GM12878 (cell line): Measurements from ENCODE around the gene C4orf36.

ENCODE experiments used
- BRCA1 ChIP-seq: IDR thresholded peaks from 2 replicates; pipeline ENCODE4 v1.6.1; 2011; ENCODE audit warnings: low read depth, low read length, improper control_type of control experiment
- E2F8 ChIP-seq: fragments of 450-650 bp; IDR thresholded peaks from 2 replicates; pipeline ENCODE4 v1.6.1; 2018; ENCODE audit warnings: mild to moderate bottlenecking, low read depth, moderate library complexity; ENCODE audit not compliant: partially characterized antibody
- POLR2A ChIP-seq: IDR thresholded peaks from 2 replicates; pipeline ENCODE4 v1.6.1; 2011; ENCODE audit warnings: low read depth, mild to moderate bottlenecking, low read length
- TF ChIP-seq, protein P1 (sequence below), 3 experiments: IDR thresholded peaks in 2 of 3; conservative IDR thresholded peaks in 1 of 3; 2 replicates each; pipeline ENCODE4 v1.5.1; 2011; ENCODE audit warnings: low read depth in 3 of 3, low read length in 3 of 3, mild to moderate bottlenecking in 3 of 3, control low read depth in 2 of 3, moderate library complexity in 2 of 3, inconsistent platforms in 1 of 3, mixed read lengths in 1 of 3; ENCODE audit not compliant: control insufficient read depth in 2 of 3, insufficient read depth in 1 of 3; ENCODE audit errors: extremely low read depth in 1 of 3
- TF ChIP-seq, protein P2 (sequence below): IDR thresholded peaks from 2 replicates; pipeline ENCODE4 v1.6.1; 2011; ENCODE audit warnings: borderline replicate concordance, low read depth, mild to moderate bottlenecking, moderate library complexity, mixed read lengths, low read length; ENCODE audit not compliant: insufficient read depth; ENCODE audit errors: extremely low read length

- TF ChIP-seq POLR2A: no peak
- TF ChIP-seq, protein P1, sequence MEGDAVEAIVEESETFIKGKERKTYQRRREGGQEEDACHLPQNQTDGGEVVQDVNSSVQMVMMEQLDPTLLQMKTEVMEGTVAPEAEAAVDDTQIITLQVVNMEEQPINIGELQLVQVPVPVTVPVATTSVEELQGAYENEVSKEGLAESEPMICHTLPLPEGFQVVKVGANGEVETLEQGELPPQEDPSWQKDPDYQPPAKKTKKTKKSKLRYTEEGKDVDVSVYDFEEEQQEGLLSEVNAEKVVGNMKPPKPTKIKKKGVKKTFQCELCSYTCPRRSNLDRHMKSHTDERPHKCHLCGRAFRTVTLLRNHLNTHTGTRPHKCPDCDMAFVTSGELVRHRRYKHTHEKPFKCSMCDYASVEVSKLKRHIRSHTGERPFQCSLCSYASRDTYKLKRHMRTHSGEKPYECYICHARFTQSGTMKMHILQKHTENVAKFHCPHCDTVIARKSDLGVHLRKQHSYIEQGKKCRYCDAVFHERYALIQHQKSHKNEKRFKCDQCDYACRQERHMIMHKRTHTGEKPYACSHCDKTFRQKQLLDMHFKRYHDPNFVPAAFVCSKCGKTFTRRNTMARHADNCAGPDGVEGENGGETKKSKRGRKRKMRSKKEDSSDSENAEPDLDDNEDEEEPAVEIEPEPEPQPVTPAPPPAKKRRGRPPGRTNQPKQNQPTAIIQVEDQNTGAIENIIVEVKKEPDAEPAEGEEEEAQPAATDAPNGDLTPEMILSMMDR (IDR thresholded peaks at IDR 0.05 in 2 of 3, conservative IDR thresholded peaks at IDR 0.05 in 1 of 3; ENCODE audit: control insufficient read depth in 2 of 3, extremely low read depth in 1 of 3, insufficient read depth in 1 of 3, low read depth in 3 of 3, low read length in 3 of 3): no peak
- TF ChIP-seq, protein P2, sequence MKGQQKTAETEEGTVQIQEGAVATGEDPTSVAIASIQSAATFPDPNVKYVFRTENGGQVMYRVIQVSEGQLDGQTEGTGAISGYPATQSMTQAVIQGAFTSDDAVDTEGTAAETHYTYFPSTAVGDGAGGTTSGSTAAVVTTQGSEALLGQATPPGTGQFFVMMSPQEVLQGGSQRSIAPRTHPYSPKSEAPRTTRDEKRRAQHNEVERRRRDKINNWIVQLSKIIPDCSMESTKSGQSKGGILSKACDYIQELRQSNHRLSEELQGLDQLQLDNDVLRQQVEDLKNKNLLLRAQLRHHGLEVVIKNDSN: no peak
- no peak for TF ChIP-seq BRCA1
- TF ChIP-seq E2F8: no peak
These were observed 1.4 kb downstream of the C4orf36 start for GRCh38 chr4:86890790-86891189.
